CD8-positive, alpha-beta memory T cell (primary cell): Measurements from ENCODE around the gene CEP97. TPM values are rescaled to one million over a fixed set of nuclear protein-coding genes. Genes with fewer than 3 reads are reported as not detected.

Experiments
- CTCF ChIA-PET: fragments of 350-600 bp; sonication (Branson Sonifier 250); formaldehyde crosslinking; loops from one replicate; lab custom pipeline; 2021; ENCODE audit warnings: antibody characterized with exemption; lab: Charles Lee
- POLR2A ChIA-PET: fragments of 350-600 bp; sonication (Branson Sonifier 250); formaldehyde crosslinking; loops from one replicate; lab custom pipeline; 2021; ENCODE audit warnings: antibody characterized with exemption; lab: Charles Lee
- DNase-seq, 5 donors: peaks; one replicate each; pipeline versions ENCODE4 v3.0.0 to v3.0.0-alpha.2; 2020 to 2022; ENCODE audit warnings: mixed read lengths in 1 of 5
- H3K27ac ChIP-seq: one replicate; pipeline ENCODE4 v1.7.0; 2013; ENCODE audit warnings: low read depth, mild to moderate bottlenecking, low read length, moderate library complexity
- H3K27me3 ChIP-seq: 2 replicates; pipeline ENCODE4 v1.7.0; 2013; ENCODE audit warnings: low read length, mild to moderate bottlenecking; ENCODE audit not compliant: insufficient read depth, poor library complexity, severe bottlenecking
- H3K36me3 ChIP-seq: 2 replicates; pipeline ENCODE4 v1.7.0; 2013; ENCODE audit warnings: mild to moderate bottlenecking, low read length, moderate library complexity; ENCODE audit not compliant: insufficient read depth
- H3K4me1 ChIP-seq: 2 replicates; pipeline ENCODE4 v1.7.0; 2013; ENCODE audit warnings: mild to moderate bottlenecking, low read length, moderate library complexity; ENCODE audit not compliant: insufficient read depth
- H3K4me3 ChIP-seq: 2 replicates; pipeline ENCODE4 v1.7.0; 2013; ENCODE audit warnings: mild to moderate bottlenecking, low read length
- H3K9me3 ChIP-seq: 2 replicates; pipeline ENCODE4 v1.7.0; 2013; ENCODE audit warnings: mild to moderate bottlenecking, low read length
- H3K27ac Mint-ChIP-seq, 8 donors: one replicate each; pipeline ENCODE4 v1.8.0; 2020 to 2021; ENCODE audit warnings: mixed read lengths in 8 of 8, mild to moderate bottlenecking in 6 of 8, inconsistent platforms in 3 of 8, moderate library complexity in 3 of 8
- H3K27me3 Mint-ChIP-seq, 2 donors: one replicate each; pipeline ENCODE4 v1.8.0; 2020 to 2021; ENCODE audit warnings: mixed read lengths in 2 of 2, mild to moderate bottlenecking in 1 of 2, moderate library complexity in 1 of 2
- H3K36me3 Mint-ChIP-seq, 3 donors: one replicate each; pipeline ENCODE4 v1.8.0; 2020 to 2021; ENCODE audit warnings: mixed read lengths in 3 of 3, inconsistent platforms in 1 of 3, mild to moderate bottlenecking in 1 of 3
- H3K4me1 Mint-ChIP-seq, 3 donors: one replicate each; pipeline ENCODE4 v1.8.0; 2020 to 2021; ENCODE audit warnings: mixed read lengths in 3 of 3, inconsistent platforms in 1 of 3, mild to moderate bottlenecking in 1 of 3
- H3K4me3 Mint-ChIP-seq, 7 donors: one replicate each; pipeline ENCODE4 v1.8.0; 2020 to 2021; ENCODE audit warnings: mixed read lengths in 7 of 7, mild to moderate bottlenecking in 6 of 7, moderate library complexity in 4 of 7, inconsistent platforms in 2 of 7
- H3K9me3 Mint-ChIP-seq, 5 donors: one replicate each; pipeline ENCODE4 v1.8.0; 2020 to 2022; ENCODE audit warnings: mixed read lengths in 5 of 5, mild to moderate bottlenecking in 3 of 5, moderate library complexity in 2 of 5, inconsistent platforms in 1 of 5
- polyA plus RNA-seq: library from polyadenylated mRNA; unstranded; fragments of 300-500 nt; fragmentation: Illumina TruSeq; gene quantifications from one replicate; pipeline ENCODE4 v1.2.3, GENCODE V29; 2021
- total RNA-seq, 2 experiments: library from RNA; stranded (reverse); gene quantifications; one replicate each; pipeline ENCODE4 v1.2.3, GENCODE V29; 2021

The CEP97 gene
- total and polyA plus RNA-seq, 3 experiments from 2014 or later, result 4.5 to 17.3 (median 16.6) TPM

DNA sequence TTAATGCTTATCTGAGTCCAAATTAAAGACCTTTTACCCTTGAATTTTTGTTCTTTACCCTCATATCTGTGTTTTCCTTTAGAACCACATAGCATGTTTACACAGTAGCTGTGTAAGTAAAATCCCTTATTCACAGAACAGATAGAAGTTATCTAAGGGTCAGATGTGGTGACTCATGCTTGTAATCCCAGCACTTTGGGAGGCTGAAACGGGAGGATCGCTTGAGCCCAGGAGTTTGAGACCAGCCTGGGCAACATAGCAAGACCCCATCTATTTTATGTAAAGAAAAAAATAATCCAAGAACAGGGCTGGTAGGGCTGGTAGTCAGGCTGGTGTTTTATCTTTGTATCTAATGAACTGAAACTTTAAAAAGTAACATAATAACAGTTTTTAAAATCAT lies 77.8 kb downstream of the CEP97 start:
- Mint-ChIP-seq H3K27ac (peak overlapping the region in 5 of 8 donors; percentile 32 to 83 (median 68)), H3K4me3 (no peak overlapping the region), H3K9me3 (no peaks in the 10 kb centered on the region), H3K4me1 (peaks cover 19 to 35% (median 33%) of the 10 kb centered on the region in 3 donors), H3K36me3 (peaks cover 7 to 71% (median 14%) of the 10 kb centered on the region in 3 donors), H3K27me3 (no peaks in the 10 kb centered on the region)
- no peak for DNase-seq
- CTCF ChIA-PET, result interaction anchor here (0.9 to 4.9 kb wide), 14 partner anchors 9 to 427 kb away, joined by 3 to 34 read pairs (median 4); partner anchors contain the start of gene CEP97
- Histone ChIP-seq H3K27me3 (no peaks in the 10 kb centered on the region), H3K9me3 (no peaks in the 10 kb centered on the region), H3K27ac (no peak overlapping the region), H3K36me3 (no peaks in the 10 kb centered on the region), H3K4me3 (no peak overlapping the region), H3K4me1 (peaks cover 5% of the 10 kb centered on the region)
- POLR2A ChIA-PET, result interaction anchor here (0.8 kb wide), 1 partner anchor 81 kb away, joined by 3 read pairs; no protein-coding TSS in a partner anchor

DNA sequence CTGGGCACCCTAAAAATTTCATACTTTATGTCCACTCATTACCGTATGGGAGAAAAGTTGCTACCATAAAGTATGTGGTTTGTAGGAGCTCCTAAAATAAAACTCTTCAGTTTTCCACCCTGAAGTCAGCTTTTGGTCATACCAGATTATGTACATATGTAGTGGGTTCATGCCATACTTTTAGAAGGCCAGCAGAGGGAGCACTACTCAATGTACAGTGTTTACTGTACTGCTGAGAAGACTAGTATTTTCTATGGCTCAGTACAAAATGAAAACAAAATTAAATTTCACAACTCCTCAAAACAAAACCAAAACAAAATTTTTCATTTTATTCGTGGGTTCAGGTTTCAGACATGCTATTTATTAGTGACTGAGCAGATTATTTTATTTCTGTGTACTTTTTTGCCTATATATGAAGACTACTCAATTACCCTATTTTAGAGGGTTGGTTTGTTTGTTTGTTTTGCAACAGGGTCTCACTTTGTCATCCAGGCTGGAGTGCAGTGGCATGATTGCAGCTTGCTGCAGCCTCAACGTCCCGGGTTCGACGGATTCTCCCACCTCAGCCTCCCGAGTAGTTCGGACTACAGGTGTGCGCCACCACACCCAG lies 78.9 kb downstream of the CEP97 start:
- H3K27ac ChIP-seq, result no peak overlapping the region
- peaks cover 19 to 35% (median 33%) of the 10 kb centered on the region in 3 donors for H3K4me1 Mint-ChIP-seq
- DNase-seq, result peak; percentile 16 to 67 (median 63)
- no peaks in the 10 kb centered on the region for H3K9me3 ChIP-seq
- peaks cover 5% of the 10 kb centered on the region for H3K4me1 ChIP-seq
- H3K36me3 ChIP-seq, result no peaks in the 10 kb centered on the region
- no peaks in the 10 kb centered on the region for H3K9me3 Mint-ChIP-seq
- no peaks in the 10 kb centered on the region for H3K27me3 ChIP-seq
- no peaks in the 10 kb centered on the region for H3K27me3 Mint-ChIP-seq
- peak overlapping the region in 1 of 7 donors; percentile 13 for H3K4me3 Mint-ChIP-seq
- CTCF ChIA-PET, result interaction anchor here (0.7 to 4.9 kb wide), 24 partner anchors 8 to 426 kb away, joined by 3 to 34 read pairs (median 4); partner anchors contain the start of genes CEP97 and NXPE3
- POLR2A ChIA-PET, result no interaction called here
- H3K4me3 ChIP-seq, result no peak overlapping the region
- peaks cover 4 to 74% (median 11%) of the 10 kb centered on the region in 3 donors for H3K36me3 Mint-ChIP-seq
- peak overlapping the region in 7 of 8 donors; percentile 26 to 85 (median 69) for H3K27ac Mint-ChIP-seq

DNA sequence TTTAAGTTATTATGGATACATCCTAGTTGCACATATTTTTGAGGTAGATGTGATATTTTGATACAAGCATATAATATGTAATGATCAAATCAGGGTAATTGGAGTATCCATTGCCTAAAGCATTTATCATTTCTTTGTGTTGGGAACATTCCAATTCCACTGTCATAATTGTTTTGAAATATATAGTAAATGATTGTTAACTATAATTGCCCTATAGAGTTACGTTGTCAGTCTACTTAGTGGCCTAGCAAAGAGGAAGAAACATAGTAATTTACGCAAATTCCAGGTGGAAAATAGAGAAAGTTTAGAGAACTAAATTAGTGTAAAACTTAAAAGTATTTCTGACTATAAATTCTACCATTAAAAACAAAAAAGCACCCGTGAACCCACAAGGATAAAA lies 79.5 kb downstream of the CEP97 start:
- no peaks in the 10 kb centered on the region for H3K36me3 ChIP-seq
- H3K27ac ChIP-seq, result no peak overlapping the region
- H3K36me3 Mint-ChIP-seq, result peaks cover 4 to 76% (median 10%) of the 10 kb centered on the region in 3 donors
- H3K4me1 ChIP-seq, result peaks cover 7% of the 10 kb centered on the region
- H3K27ac Mint-ChIP-seq, result peak overlapping the region in 5 of 8 donors; percentile 14 to 85 (median 85)
- no peak for DNase-seq
- H3K9me3 ChIP-seq, result no peaks in the 10 kb centered on the region
- no peaks in the 10 kb centered on the region for H3K27me3 Mint-ChIP-seq
- no peaks in the 10 kb centered on the region for H3K27me3 ChIP-seq
- POLR2A ChIA-PET, result no interaction called here
- H3K4me3 ChIP-seq, result no peak overlapping the region
- CTCF ChIA-PET, result interaction anchor here (1.0 to 4.9 kb wide), 8 partner anchors 10 to 426 kb away, joined by 3 to 34 read pairs (median 4); no protein-coding TSS in a partner anchor
- no peaks in the 10 kb centered on the region for H3K9me3 Mint-ChIP-seq
- peak overlapping the region in 1 of 7 donors; percentile 13 for H3K4me3 Mint-ChIP-seq
- H3K4me1 Mint-ChIP-seq, result peaks cover 20 to 37% (median 35%) of the 10 kb centered on the region in 3 donors

DNA sequence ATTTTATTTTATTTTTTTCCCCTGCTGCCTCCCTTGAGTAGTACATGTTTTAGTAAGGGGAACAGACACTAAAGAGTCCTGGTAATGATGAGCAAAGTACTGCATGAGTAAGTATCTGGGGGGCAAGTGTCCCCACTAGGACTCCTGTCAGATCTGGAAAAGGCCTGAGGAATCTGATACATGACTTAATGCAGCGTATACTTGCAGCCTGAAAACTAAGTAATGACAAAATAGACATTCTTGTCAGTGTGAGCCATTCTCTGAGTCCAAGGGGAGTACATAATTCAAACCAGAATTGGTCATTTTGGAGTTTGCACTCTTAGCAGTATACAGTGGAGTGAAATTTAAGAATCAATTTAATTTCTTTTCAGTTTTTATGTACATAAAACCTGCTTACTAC lies 82.1 kb downstream of the CEP97 start:
- no peak overlapping the region for H3K4me3 Mint-ChIP-seq
- no peaks in the 10 kb centered on the region for H3K9me3 ChIP-seq
- H3K4me1 ChIP-seq, result peaks cover 24% of the 10 kb centered on the region
- no peaks in the 10 kb centered on the region for H3K27me3 Mint-ChIP-seq
- DNase-seq, result no peak
- H3K4me3 ChIP-seq, result no peak overlapping the region
- H3K4me1 Mint-ChIP-seq, result peaks cover 28 to 47% (median 41%) of the 10 kb centered on the region in 3 donors
- no peak overlapping the region for H3K27ac ChIP-seq
- H3K27ac Mint-ChIP-seq, result no peak overlapping the region
- H3K27me3 ChIP-seq, result no peaks in the 10 kb centered on the region
- CTCF ChIA-PET, result interaction anchor here (1.1 to 8.5 kb wide), 3 partner anchors 43 to 422 kb away, joined by 3 to 57 read pairs (median 4); partner anchors contain the start of gene NFKBIZ
- POLR2A ChIA-PET, result interaction anchor here (1.1 kb wide), 1 partner anchor 43 kb away, joined by 3 read pairs; the partner anchor contains the start of gene NFKBIZ
- no peaks in the 10 kb centered on the region for H3K36me3 ChIP-seq
- H3K9me3 Mint-ChIP-seq, result no peaks in the 10 kb centered on the region
- H3K36me3 Mint-ChIP-seq, result peaks cover 4 to 65% (median 9%) of the 10 kb centered on the region in 3 donors

DNA sequence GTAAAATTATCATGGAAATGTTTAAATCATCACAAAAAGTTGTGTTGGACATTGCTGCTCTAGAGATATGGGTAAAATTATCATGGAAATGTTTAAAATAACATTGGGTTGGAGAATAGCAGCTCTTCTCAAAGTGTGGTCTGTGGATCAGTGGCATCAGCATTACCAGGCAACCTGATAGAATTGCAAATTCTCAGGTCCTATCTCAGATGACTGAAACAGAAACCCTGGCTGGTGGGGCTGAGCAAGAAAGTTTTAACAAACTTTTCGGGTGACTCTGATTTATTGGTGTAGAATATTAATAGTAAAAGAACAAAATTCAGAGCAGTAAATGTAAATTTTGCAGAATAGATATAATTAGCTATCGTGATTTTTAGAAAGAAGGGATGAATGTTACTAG lies 83.5 kb downstream of the CEP97 start:
- H3K4me1 ChIP-seq, result peaks cover 24% of the 10 kb centered on the region
- H3K4me1 Mint-ChIP-seq, result peaks cover 28 to 47% (median 41%) of the 10 kb centered on the region in 3 donors
- H3K27me3 ChIP-seq, result no peaks in the 10 kb centered on the region
- no peaks in the 10 kb centered on the region for H3K27me3 Mint-ChIP-seq
- DNase-seq, result no peak
- no peak overlapping the region for H3K27ac ChIP-seq
- H3K9me3 Mint-ChIP-seq, result no peaks in the 10 kb centered on the region
- CTCF ChIA-PET, result interaction anchor here (1.2 to 8.5 kb wide), 4 partner anchors 252 to 729 kb away, joined by 3 to 57 read pairs (median 6); no protein-coding TSS in a partner anchor
- no peak overlapping the region for H3K4me3 ChIP-seq
- peaks cover 4 to 59% (median 9%) of the 10 kb centered on the region in 3 donors for H3K36me3 Mint-ChIP-seq
- no peaks in the 10 kb centered on the region for H3K36me3 ChIP-seq
- H3K9me3 ChIP-seq, result no peaks in the 10 kb centered on the region
- POLR2A ChIA-PET, result no interaction called here
- no peak overlapping the region for H3K27ac Mint-ChIP-seq
- H3K4me3 Mint-ChIP-seq, result no peak overlapping the region

DNA sequence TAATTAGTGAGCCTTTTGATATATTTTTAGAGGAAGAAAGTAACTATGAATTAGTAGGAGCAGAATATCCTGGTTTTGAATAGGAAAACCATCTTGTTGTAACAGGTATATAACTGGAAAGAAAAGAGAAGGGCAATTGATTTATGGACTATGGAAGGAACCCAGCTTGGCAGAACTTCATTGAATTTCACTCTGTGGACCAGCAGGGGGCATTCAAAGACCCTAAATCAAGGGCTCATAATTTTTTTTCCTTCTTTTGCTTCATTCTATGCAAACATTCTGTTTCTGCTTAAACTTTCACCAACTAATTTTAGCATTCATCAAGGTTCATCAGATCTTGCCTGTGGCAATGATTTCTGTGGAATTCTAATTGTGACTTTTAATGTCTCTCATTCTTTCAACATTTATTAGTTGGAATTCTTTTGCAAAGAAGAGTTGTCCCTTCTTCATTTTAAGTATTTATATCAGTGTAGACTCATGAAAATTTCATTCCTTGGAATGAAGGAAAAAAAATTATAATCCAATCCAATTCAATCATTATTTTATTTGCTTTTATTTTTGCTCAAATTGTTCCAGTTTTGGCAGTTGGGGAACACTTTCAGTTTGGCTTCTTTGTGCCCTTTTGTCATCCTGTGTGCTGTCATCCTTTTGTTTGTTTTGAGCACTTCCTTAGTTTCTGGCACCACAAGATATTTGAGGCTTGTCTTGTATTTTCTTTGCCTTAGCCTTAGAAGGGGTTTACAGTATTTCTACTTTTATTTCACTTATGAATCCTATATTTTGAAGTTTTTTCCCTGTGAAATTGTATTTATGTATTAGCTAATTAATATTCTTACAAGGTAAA lies 85.0 kb downstream of the CEP97 start:
- ChIA-PET POLR2A (interaction anchor here (1.2 kb wide), 1 partner anchor 416 kb away, joined by 3 read pairs; no protein-coding TSS in a partner anchor), CTCF (interaction anchor here (1.0 to 8.5 kb wide), 5 partner anchors 18 to 419 kb away, joined by 3 to 57 read pairs (median 5); no protein-coding TSS in a partner anchor)
- Mint-ChIP-seq H3K27ac (peak overlapping the region; percentile 6 to 84 (median 64)), H3K4me1 (peaks cover 23 to 41% (median 40%) of the 10 kb centered on the region in 3 donors), H3K27me3 (no peaks in the 10 kb centered on the region), H3K9me3 (no peaks in the 10 kb centered on the region), H3K36me3 (peaks cover 0 to 46% (median 6%) of the 10 kb centered on the region in 3 donors), H3K4me3 (peak overlapping the region in 3 of 7 donors; percentile 8 to 47 (median 32))
- peaks cover 29% of the 10 kb centered on the region for H3K4me1 ChIP-seq
- no peaks in the 10 kb centered on the region for H3K36me3 ChIP-seq
- H3K4me3 ChIP-seq, result no peak overlapping the region
- no peaks in the 10 kb centered on the region for H3K27me3 ChIP-seq
- DNase-seq, result peak in 4 of 5 donors; percentile 3 to 55 (median 26)
- H3K27ac ChIP-seq, result no peak overlapping the region
- no peaks in the 10 kb centered on the region for H3K9me3 ChIP-seq

DNA sequence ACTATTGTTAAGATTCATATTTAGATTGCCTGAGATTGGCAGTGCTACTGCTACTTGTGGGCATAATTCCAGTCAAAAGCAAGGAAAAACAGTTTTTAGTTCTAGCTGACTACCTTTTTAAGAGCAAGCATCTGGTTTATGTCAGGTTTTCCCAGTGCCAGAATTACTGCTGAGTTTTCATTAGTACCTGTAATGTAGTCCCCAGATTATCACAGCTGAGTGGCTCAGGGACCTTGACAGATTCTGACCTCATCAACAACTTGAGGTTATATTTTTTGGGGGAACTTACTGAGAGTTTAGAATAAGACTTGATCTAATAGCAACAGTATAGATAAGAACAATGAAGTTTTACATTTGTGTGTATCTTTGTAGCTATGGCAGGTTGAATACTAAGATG lies 85.6 kb downstream of the CEP97 start:
- CTCF ChIA-PET, result interaction anchor here (0.7 to 8.5 kb wide), 5 partner anchors 13 to 419 kb away, joined by 3 to 57 read pairs (median 5); no protein-coding TSS in a partner anchor
- Histone ChIP-seq H3K4me3 (no peak overlapping the region), H3K27ac (no peak overlapping the region), H3K4me1 (peaks cover 34% of the 10 kb centered on the region), H3K36me3 (no peaks in the 10 kb centered on the region), H3K9me3 (no peaks in the 10 kb centered on the region), H3K27me3 (no peaks in the 10 kb centered on the region)
- DNase-seq, result no peak
- no peaks in the 10 kb centered on the region for H3K9me3 Mint-ChIP-seq
- no peaks in the 10 kb centered on the region for H3K27me3 Mint-ChIP-seq
- no peak overlapping the region for H3K4me3 Mint-ChIP-seq
- H3K27ac Mint-ChIP-seq, result peak overlapping the region in 6 of 8 donors; percentile 17 to 54 (median 39)
- peaks cover 24 to 40% (median 39%) of the 10 kb centered on the region in 3 donors for H3K4me1 Mint-ChIP-seq
- peaks cover 0 to 42% (median 4%) of the 10 kb centered on the region in 3 donors for H3K36me3 Mint-ChIP-seq
- POLR2A ChIA-PET, result interaction anchor here (1.2 kb wide), 1 partner anchor 415 kb away, joined by 3 read pairs; no protein-coding TSS in a partner anchor
